GM20000 (cell line): ENCODE data around the gene RIC3.

Experiments used
- DNase-seq: peaks from one replicate; pipeline ENCODE4 v3.0.0; 2012; ENCODE audit warnings: low spot score
- CTCF ChIP-seq: IDR thresholded peaks from 2 replicates; pipeline ENCODE4 v1.5.1; 2012; ENCODE audit warnings: mild to moderate bottlenecking, control low read depth; ENCODE audit errors: extremely low read depth, missing control alignments

RIC3 gene

GRCh38 chr11:8168485-8169257 lies at the start of gene RIC3:
TSS of gene RIC3 (minus strand) at chr11:8169025. CDS start at chr11:8168989, 36 bp downstream.
- no peak for TF ChIP-seq CTCF
- DNase-seq: peak; percentile 30

GRCh38 chr11:8218409-8218808 lies 49.6 kb upstream of the RIC3 start:
- no peak for DNase-seq
- no peak for TF ChIP-seq CTCF

GRCh38 chr11:8217926-8218325 lies 49.1 kb upstream of the RIC3 start:
- DNase-seq: no peak
- no peak for TF ChIP-seq CTCF

GRCh38 chr11:8217136-8217535 lies 48.3 kb upstream of the RIC3 start:
- no peak for DNase-seq
- no peak for TF ChIP-seq CTCF

GRCh38 chr11:8213376-8213775 lies 44.6 kb upstream of the RIC3 start:
- TF ChIP-seq CTCF: no peak
- DNase-seq: no peak

GRCh38 chr11:8209208-8209807 lies 40.5 kb upstream of the RIC3 start:
- peak; percentile 51 for TF ChIP-seq CTCF
- peak; percentile 44 for DNase-seq

GRCh38 chr11:8207080-8208000 lies 38.5 kb upstream of the RIC3 start:
- TF ChIP-seq CTCF: no peak
- no peak for DNase-seq
